HL-60 (cell line): ENCODE data around the gene COL25A1.

Experiments used
- DNase-seq, 2 experiments: peaks; one replicate each; pipeline ENCODE4 v3.0.0-alpha.2; 2010 to 2020; ENCODE audit warnings: low read depth in 1 of 2, low spot score in 1 of 2
- H3K27ac ChIP-seq: fragments of 250-450 bp; sonication (Bioruptor Pico); replicated peaks from 2 replicates; pipeline ENCODE4 v1.5.1; 2020; ENCODE audit warnings: mild to moderate bottlenecking, moderate library complexity
- H3K27me3 ChIP-seq: fragments of 250-450 bp; sonication (Bioruptor Pico); 2 replicates; pipeline ENCODE4 v1.5.1; 2021; ENCODE audit warnings: mild to moderate bottlenecking, moderate library complexity; ENCODE audit not compliant: insufficient read depth, poor library complexity, severe bottlenecking
- H3K4me3 ChIP-seq: replicated peaks from 2 replicates; pipeline ENCODE4 v1.5.1; 2011; ENCODE audit warnings: mild to moderate bottlenecking, control low read depth, low read length; ENCODE audit not compliant: insufficient read depth
- GABPA ChIP-seq: IDR thresholded peaks from 2 replicates; pipeline ENCODE4 v1.6.1; 2012; ENCODE audit warnings: low read depth
- POLR2AphosphoS5 ChIP-seq: IDR thresholded peaks from 2 replicates; pipeline ENCODE4 v1.6.1; 2012; ENCODE audit warnings: low read depth
- REST ChIP-seq: IDR thresholded peaks from 2 replicates; pipeline ENCODE4 v1.6.1; 2012; ENCODE audit warnings: low read depth; ENCODE audit not compliant: insufficient replicate concordance
- SPI1 ChIP-seq: IDR thresholded peaks from 2 replicates; pipeline ENCODE4 v1.6.1; 2012; ENCODE audit warnings: low read depth, mild to moderate bottlenecking, borderline replicate concordance
- TF ChIP-seq, protein P1 (sequence below): IDR thresholded peaks from one replicate; pipeline ENCODE4 v1.5.1; 2011; ENCODE audit warnings: low read length, control low read depth, inconsistent platforms; ENCODE audit not compliant: insufficient read depth

COL25A1 gene

DNA sequence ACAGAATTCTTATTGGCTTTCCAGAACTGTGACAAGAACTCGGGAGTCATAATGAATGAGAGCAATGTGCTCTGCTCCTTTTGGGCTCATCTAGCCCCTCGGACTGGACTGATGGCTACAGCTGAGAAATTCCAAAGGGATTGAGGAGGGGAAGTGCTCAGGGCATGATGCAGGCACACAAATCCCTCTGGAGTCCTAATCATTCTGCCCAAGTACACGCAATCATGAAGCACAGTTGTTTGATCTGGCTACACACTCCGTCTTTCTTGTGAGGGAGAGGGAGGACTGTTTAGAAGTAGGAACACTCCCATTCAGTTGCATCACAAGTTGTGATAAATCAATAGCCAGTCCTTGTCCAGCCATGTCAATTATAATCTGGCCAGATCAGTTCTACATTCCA lies 237.5 kb downstream of the COL25A1 start:
- Histone ChIP-seq H3K27ac (no peak overlapping the region), H3K4me3 (no peak overlapping the region), H3K27me3 (no peaks in the 10 kb centered on the region)
- TF ChIP-seq, protein P1, sequence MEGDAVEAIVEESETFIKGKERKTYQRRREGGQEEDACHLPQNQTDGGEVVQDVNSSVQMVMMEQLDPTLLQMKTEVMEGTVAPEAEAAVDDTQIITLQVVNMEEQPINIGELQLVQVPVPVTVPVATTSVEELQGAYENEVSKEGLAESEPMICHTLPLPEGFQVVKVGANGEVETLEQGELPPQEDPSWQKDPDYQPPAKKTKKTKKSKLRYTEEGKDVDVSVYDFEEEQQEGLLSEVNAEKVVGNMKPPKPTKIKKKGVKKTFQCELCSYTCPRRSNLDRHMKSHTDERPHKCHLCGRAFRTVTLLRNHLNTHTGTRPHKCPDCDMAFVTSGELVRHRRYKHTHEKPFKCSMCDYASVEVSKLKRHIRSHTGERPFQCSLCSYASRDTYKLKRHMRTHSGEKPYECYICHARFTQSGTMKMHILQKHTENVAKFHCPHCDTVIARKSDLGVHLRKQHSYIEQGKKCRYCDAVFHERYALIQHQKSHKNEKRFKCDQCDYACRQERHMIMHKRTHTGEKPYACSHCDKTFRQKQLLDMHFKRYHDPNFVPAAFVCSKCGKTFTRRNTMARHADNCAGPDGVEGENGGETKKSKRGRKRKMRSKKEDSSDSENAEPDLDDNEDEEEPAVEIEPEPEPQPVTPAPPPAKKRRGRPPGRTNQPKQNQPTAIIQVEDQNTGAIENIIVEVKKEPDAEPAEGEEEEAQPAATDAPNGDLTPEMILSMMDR: no peak
- TF ChIP-seq GABPA (no peak), REST (no peak), POLR2AphosphoS5 (no peak), SPI1 (no peak)
- DNase-seq: no peak

GRCh38 chr4:109053257-109053656 lies 249.2 kb downstream of the COL25A1 start:
- no peak overlapping the region for H3K27ac ChIP-seq
- H3K27me3 ChIP-seq: no peaks in the 10 kb centered on the region
- DNase-seq: no peak
- no peak overlapping the region for H3K4me3 ChIP-seq
- TF ChIP-seq, protein P1: no peak
- TF ChIP-seq GABPA: no peak
- TF ChIP-seq REST: no peak
- TF ChIP-seq POLR2AphosphoS5: no peak
- TF ChIP-seq SPI1: no peak

DNA sequence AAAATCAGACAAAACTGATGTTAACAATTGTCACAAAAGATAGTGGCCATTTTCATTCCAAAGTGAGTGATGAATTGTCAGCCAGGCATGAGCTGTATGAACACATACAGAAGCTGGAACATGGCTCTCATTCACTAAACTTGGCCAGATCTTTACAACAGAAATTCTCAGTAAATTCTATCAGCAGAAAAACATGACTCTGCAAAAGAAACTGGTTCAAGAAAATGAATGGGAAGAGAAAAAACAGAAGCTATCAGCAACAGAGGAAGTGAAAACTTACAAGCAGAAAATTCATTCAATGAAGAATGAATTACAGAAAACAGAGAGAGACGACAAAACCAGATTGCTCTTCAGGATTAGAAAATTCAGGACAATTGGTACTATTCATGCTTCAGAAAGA lies 249.6 kb downstream of the COL25A1 start:
- no peak for DNase-seq

GRCh38 chr4:109051054-109051453 lies 251.4 kb downstream of the COL25A1 start:
- H3K27me3 ChIP-seq: no peaks in the 10 kb centered on the region
- TF ChIP-seq, protein P1: no peak
- no peak for TF ChIP-seq POLR2AphosphoS5
- no peak for TF ChIP-seq REST
- no peak for TF ChIP-seq SPI1
- TF ChIP-seq GABPA: no peak
- H3K4me3 ChIP-seq: no peak overlapping the region
- DNase-seq: no peak
- no peak overlapping the region for H3K27ac ChIP-seq

More for the DNA sequence above, 249.6 kb downstream of the COL25A1 start:
- TF ChIP-seq GABPA: no peak
- TF ChIP-seq, protein P1: no peak
- Histone ChIP-seq H3K27me3 (no peaks in the 10 kb centered on the region), H3K27ac (no peak overlapping the region), H3K4me3 (no peak overlapping the region)
